ENCODE results near the gene CD52.
A peak's percentile ranks its signal among the peaks of the same experiment; 100 is the strongest.
"Not testable (repeated sequence)": the region's sequence is repeated elsewhere in the genome, so short reads cannot be mapped to it uniquely, and the experiment has no call there.

CD52 gene

GRCh38 chr1:26297791-26298124 lies 20.0 kb upstream of the CD52 start:
- no peak for DNase-seq

DNA sequence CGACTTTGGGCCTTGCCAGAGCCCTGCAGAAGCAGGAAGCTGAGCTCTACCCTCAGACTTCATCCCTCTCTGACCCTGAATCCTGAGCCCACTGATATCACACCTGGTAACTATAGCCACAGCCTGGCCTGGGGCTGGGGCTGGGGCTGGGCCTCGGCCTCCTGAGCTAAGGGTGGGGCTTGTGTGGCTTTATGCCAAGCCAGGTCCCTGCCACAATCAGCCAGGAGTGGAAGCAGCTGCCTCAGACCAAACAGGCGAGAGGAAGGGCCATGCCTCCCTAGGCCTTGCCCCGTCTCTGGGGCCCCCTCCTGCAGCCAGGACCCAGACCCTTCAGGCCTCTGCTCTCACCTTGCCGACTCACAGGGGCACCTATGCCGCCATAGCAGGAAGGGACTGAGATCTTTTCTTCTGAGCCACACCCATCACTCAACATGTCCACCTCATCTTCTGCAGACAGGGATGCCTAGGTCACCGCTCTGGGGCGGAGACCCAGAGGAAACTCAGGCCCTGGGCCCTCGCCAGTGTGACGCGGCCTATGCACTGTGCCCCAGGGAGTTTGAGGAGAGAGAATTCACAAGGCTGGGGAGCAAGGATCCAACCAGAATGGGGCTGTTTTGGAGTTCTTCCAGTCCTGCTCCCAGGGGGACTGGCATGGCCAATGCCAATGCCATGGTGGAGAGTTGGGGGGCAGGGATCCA lies 17.0 kb upstream of the CD52 start:
- DNase-seq, result no peak

DNA sequence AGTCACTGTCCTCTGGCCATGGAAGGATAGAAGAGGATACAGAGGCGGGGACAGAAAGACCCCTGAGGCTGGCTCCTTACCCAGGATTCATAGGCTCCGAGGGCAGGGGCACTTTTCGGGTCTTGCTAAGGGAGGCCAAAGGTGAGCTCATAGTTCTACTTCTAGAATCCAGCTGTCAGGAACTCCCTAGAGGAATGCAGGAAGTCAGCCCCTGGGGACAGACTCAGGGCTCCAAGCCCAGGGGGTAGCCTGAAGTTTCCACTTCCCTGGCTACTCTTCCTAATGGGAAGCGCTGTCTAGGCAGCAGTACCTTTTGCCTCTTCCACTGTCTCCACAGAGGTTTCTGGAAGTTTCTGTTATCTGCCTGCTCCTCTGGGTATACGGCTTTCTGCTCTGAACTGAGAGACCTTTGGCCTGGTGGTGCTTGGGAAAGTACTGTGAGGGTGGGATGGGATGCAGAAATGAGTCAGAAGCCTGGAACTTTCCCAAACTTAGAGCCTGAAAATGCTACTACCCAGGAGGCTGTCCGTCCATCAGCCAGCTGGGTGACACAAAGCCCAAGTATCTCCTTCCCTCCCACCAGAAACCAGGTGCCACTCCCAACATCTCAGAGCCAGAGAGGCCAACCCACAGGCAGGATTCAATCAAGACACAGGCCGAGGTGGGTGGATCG lies 14.9 kb upstream of the CD52 start:
- DNase-seq, result no peak

DNA sequence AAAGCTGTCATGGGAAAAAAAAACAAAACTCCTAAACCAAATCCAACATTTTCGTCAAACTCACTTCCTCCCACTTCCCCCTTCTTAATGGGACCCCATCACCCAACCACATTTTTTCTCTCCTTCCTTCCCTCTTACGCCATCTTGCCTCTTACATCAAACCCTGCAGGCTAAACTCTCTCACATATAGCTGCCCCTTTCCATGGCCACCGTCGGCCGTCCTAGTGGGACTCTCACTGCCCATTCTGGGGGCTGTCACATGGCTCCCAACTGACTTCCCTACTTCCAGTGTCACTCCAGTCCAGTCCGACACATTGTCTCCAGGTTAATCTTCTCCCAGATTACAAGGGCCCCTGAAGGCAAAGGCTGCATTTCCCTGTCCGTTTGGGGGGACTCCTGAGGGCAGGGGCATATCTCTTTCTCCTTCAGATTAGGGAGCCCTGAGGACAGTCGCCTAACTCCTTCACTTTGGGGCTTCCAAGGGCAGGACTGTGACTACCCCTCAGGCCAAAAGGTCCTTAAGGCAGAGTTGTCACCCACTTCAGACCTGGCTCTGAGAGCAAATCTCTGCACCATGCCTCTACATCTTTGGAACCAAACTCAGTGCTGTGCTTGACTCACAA lies 12.0 kb upstream of the CD52 start:
- no peak for DNase-seq

- peak; percentile 20 to 94 (median 81) for DNase-seq
Measured at GRCh38 chr1:26306290-26307229, 11.2 kb upstream of the CD52 start, which contains the start of gene UBXN11. TSS of gene UBXN11 (minus strand) at chr1:26306636. CDS start at chr1:26302883, 3,753 bp downstream.

- no peak for DNase-seq
Measured at GRCh38 chr1:26307363-26307781, 10.4 kb upstream of the CD52 start.

DNA sequence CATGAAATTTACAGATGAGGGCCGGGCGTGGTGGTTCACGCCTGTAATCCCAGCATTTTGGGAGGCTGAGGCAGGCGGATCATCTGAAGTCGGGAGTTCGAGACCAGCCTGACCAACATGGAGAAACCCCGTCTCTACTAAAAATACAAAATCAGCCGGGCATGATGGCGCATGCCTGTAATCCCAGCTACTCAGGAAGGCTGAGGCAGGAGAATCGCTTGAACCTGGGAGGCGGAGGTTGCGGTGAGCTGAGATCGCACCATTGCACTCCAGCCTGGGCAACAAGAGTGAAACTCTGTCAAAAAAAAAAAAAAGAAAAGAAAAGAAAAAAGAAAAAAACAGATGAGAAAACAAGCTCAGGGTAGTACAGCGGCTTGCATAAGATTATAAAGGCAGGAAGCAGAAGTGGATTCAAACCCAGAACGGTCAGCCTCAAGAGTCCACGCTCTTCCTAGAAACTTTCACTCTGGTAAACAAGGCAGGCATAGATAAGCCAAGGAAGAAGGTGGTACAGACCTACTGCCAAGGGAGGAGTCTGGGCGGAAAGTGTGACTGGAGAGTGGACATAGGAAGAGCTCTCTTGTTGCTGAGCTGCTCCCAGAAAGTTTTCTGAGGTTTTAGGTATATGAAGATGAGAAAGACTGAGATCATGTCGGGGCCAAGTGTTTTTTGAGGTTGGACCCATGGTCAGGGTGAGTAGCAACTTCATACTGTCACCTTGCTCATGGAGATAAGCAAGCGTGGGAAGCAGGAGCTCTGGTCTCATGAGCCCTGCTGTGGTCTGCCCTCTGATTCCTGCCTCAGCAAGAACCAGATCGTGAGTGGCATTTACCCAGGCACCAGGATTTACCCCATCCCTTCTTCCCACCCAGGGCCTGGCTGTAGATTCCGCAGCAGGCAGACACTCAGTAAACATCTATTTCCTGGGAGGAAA lies 9.5 kb upstream of the CD52 start:
- not testable (repeated sequence) for DNase-seq

GRCh38 chr1:26314501-26314900 lies 3.3 kb upstream of the CD52 start:
- no peak for DNase-seq

- no peak for DNase-seq
Measured at GRCh38 chr1:26315874-26316850, 1.6 kb upstream of the CD52 start.

GRCh38 chr1:26317146-26317545 lies 612 bp upstream of the CD52 start:
- no peak for DNase-seq

DNA sequence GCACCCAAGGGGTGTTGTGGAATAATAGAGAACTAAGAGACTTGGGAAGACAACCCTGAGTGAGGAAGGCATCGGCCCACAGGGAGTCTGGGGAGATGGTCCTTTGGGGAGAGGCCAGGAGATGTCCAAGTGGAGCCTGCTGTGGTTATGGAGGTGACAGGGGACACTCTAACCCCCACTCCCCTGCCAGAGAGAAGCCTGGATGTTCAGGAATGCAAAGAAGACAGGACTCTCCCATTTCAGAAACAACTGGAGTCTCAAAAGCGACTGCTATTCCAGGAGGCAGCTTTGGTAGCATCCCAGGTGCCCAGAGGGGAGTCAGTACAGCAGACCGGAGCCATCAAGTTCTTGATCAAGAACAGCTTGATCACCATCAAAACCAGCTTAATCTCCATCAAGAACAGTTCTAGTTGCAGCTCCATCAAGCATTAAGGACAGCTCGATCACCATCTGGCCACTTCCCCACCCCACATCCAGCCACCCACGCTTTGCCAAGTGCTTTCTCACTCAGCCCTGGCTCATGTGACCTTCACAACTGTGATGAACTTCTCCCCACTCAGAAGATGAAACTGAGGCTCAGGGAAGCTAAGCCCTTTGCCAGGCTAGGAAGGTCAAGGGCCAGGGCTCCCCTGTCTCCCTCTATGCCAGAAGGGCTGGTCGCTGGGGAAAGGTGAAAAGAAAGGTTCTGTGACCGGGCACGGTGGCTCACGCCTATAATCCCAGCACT lies 743 bp downstream of the CD52 start:
- DNase-seq, result peak in 7 of 58 donors; percentile 1 to 40 (median 5)

DNA sequence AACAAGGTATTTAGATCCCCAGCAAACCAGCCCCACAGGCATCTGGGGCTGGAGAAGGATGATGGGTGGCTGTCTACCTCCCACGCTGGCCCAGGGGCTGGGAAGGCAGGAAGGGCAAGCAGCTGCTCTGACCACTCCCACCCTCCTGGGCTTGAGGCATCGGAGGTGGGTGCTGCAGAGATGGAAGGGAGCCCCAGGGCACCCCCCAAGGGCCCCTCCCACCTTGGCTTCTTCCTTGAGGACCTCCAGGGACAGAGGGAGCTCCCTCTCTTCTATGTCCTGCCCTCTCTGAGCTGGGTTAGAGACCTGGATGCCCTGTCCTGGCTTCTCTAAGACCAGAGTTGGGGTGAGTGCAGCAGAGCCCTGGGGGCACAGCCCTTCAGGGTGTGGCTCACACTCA lies 3.1 kb downstream of the CD52 start:
- DNase-seq, result no peak

GRCh38 chr1:26321315-26322041 lies 3.7 kb downstream of the CD52 start:
- peak in 57 of 58 donors; percentile 38 to 94 (median 79) for DNase-seq

DNA sequence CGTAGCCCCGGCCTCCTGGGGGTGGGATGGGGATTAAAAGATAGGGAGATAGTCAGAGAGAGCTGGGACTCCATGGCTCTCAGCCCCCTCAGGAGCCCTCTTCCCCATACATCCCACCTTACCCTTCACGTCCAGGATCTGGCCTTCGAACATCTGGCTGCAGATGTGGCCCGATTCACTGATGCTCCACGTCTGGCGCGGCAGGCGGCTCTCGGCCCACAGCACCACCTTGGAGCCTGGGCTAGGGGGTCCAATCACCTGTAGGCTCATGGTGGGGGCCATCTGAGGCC lies 4.2 kb downstream of the CD52 start:
- no peak for DNase-seq

- no peak for DNase-seq
Measured at GRCh38 chr1:26323382-26323781, 5.6 kb downstream of the CD52 start.

GRCh38 chr1:26324550-26324949 lies 6.8 kb downstream of the CD52 start:
- DNase-seq, result no peak

DNA sequence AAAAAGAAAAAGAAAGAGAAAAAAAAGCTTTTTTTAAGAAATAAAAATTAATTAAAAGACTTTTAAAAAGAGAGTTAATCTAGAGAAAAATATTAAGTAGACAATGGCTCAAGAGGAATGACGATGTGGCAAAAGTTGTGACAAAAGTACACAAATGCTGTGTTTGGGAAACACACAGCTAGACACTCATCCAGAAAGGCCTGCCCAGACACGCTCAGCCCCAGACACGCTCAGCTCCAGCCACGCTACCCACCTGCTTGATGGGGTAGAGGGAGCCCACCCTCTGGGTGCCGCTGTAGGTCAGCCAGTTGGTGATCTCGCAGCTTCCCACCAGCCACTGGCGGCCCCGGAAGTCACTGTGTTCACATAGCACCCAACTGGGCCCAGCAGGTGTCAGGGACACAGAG lies 10.2 kb downstream of the CD52 start:
- DNase-seq, result no peak

GRCh38 chr1:26328597-26328996 lies 10.8 kb downstream of the CD52 start:
- no peak for DNase-seq

Measured in anterior cingulate cortex (tissue), 58 donors.